HG03460 (cell line): ENCODE measurements around the gene UGT1A7.

Experiments
- ATAC-seq: cut with Tn5 transposase; IDR thresholded peaks from one replicate; pipeline ENCODE4 v1.9.1; 2021; ENCODE audit not compliant: unreplicated experiment

UGT1A7 gene

DNA sequence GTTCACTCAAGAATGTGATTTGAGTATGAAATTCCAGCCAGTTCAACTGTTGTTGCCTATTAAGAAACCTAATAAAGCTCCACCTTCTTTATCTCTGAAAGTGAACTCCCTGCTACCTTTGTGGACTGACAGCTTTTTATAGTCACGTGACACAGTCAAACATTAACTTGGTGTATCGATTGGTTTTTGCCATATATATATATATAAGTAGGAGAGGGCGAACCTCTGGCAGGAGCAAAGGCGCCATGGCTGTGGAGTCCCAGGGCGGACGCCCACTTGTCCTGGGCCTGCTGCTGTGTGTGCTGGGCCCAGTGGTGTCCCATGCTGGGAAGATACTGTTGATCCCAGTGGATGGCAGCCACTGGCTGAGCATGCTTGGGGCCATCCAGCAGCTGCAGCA lies 78.3 kb downstream of the UGT1A7 start, which contains the start of gene UGT1A1:
Gene UGT1A1 (plus strand): TSS at position 228 of the 400 bp plus-strand sequence. CDS start 18 bp downstream, at position 246.
- ATAC-seq: no peak

DNA sequence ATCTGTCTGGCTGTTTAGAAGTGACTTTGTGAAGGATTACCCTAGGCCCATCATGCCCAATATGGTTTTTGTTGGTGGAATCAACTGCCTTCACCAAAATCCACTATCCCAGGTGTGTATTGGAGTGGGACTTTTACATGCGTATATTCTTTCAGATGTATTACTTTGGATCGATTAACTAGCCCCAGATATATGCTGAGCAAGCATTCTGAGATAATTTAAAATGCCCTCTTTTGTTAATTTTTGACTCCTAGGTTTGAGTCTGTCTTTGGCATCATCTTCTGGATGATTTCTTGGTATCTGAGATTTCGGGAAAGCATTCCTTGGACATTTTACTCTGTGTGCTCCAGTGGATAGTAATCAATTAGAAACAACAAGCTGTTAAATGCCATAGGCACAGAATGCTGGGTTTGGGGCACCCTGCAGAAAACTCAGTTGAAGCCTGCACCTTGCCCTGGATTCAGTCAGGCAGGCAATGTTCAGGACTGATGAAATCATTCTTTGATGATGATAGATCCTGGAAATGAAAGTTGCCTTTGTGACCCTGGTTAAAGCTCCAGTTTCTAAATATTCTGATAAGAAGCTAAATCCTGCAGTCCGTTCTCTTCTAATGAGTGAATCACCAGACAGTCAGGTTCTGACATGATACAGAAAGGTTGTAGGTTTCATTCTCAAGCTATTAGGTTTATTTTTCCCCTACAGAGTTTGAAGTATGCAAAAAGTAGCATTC lies 79.5 kb downstream of the UGT1A7 start:
- ATAC-seq: no peak

GRCh38 chr2:233764264-233764663 lies 82.6 kb downstream of the UGT1A7 start:
- no peak for ATAC-seq

GRCh38 chr2:233764761-233765160 lies 83.1 kb downstream of the UGT1A7 start:
- ATAC-seq: no peak

DNA sequence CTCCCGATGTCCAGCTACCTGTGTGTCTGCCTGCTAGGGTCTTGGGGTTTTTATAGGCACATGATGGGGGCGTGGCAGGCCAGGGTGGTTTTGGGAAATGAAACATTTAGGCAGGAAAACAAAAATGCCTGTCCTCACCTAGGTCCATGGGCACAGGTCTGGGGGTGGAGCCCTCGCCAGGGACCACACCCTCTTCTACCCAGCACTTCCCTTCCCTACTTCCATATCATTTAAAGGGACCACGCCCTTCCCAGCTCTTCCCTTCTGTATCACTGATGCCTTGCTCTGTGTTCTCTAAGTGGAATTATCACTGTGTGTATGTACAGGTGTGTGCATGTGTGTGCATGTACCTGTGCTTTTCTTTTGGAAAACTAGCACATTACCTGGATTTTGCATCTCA lies 84.7 kb downstream of the UGT1A7 start:
- ATAC-seq: no peak

DNA sequence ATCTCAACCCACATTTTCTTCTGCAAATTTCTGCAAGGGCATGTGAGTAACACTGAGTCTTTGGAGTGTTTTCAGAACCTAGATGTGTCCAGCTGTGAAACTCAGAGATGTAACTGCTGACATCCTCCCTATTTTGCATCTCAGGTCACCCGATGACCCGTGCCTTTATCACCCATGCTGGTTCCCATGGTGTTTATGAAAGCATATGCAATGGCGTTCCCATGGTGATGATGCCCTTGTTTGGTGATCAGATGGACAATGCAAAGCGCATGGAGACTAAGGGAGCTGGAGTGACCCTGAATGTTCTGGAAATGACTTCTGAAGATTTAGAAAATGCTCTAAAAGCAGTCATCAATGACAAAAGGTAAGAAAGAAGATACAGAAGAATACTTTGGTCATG lies 86.4 kb downstream of the UGT1A7 start:
- ATAC-seq: no peak

DNA sequence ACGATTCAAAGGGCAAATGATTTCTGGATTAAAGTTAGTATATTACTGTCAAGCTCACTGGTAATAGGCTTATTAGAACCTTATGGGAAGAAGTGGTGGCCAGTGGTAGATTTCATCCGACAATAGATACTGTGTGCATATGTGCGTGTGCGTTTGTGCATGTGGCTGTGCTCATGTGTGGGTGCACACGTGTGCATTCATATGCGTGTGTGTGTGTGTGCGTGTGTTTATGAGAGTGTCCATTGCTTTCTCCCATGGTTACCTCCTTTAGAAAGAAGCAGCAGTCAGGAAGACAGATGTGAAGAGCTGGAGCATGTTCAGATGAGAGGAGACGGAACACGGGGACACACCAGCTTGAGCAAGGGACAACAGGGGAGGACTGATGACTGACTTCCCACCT lies 87.6 kb downstream of the UGT1A7 start:
- ATAC-seq: no peak

- no peak for ATAC-seq
These were observed 90.5 kb downstream of the UGT1A7 start for GRCh38 chr2:233772153-233772552.

- no peak for ATAC-seq
These were observed 90.9 kb downstream of the UGT1A7 start for GRCh38 chr2:233772583-233772982.

GRCh38 chr2:233773854-233774253 lies 92.2 kb downstream of the UGT1A7 start:
- ATAC-seq: no peak

- no peak for ATAC-seq
These were observed 93.7 kb downstream of the UGT1A7 start for GRCh38 chr2:233775414-233775813.

DNA sequence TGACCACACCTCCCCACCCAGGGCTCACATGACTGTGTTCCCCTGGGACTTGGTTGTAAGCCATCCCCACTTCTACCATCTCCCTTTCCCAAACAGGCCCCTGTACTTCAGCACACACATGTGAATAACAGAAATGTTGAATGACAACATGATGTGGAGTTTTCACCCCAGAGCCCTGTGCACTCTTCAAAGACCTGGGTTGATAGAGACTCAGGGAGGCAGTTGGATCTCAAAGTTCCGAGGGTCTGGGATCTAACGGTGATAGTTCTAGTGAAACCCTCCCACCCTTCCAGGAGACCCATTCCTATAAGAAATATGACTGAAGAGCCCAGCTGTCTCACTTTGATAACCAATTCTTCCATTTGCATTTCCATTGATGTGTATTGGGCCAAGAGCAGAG lies 96.3 kb downstream of the UGT1A7 start, which contains the start of gene MROH2A:
Gene MROH2A (plus strand): TSS at position 301 of the 400 bp plus-strand sequence. CDS start 1,029 bp downstream, outside the sequence.
- ATAC-seq: no peak

DNA sequence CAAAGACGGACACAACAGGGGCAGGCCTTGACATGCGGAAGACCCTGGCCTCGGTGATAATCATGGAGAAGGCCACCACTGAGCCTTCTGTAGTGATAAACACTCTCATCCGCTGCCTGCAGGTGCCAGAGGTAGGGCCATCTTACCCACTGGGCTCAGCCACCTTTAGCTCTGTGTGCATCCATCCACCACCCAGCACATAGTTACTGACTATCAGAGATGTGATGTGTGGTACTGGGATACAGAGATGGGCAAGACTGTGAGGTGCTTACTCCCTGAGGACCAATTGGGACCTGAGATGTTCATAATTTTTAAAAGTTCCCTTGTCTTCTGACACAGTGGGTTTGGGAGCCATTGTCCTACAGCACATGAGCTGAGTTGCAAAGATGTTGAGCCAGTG lies 98.0 kb downstream of the UGT1A7 start:
- no peak for ATAC-seq

GRCh38 chr2:233780771-233781170 lies 99.1 kb downstream of the UGT1A7 start:
- no peak for ATAC-seq

- no peak for ATAC-seq
These were observed 107.9 kb downstream of the UGT1A7 start for GRCh38 chr2:233789554-233789953.

- ATAC-seq: no peak
These were observed 109.6 kb downstream of the UGT1A7 start for GRCh38 chr2:233791151-233791882.

DNA sequence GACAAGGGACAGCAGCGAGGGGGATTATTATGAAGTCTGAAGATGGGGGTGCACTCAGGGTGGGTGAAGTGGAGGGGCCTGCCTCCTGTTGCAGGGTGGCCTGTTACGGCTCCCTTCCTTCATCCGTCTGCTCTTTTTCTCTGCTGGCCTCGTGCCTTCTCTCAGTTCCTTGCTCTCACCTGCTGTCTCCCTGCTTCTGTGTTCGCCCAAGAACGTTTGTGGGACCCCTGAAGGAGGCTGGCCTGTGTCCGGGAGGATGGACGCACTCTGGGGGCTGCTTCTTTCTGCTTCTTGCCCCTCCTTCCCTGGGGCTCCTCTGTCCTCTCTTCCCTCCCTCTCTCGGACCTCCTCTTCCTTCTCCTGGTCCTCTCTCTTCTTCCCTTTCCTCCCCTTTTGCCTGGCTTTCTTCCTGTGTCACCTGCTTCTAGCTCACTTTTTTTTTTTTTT lies 110.2 kb downstream of the UGT1A7 start:
- no peak for ATAC-seq

GRCh38 chr2:233792720-233793119 lies 111.0 kb downstream of the UGT1A7 start:
- no peak for ATAC-seq

- no peak for ATAC-seq
These were observed 111.9 kb downstream of the UGT1A7 start for GRCh38 chr2:233793465-233794127.

DNA sequence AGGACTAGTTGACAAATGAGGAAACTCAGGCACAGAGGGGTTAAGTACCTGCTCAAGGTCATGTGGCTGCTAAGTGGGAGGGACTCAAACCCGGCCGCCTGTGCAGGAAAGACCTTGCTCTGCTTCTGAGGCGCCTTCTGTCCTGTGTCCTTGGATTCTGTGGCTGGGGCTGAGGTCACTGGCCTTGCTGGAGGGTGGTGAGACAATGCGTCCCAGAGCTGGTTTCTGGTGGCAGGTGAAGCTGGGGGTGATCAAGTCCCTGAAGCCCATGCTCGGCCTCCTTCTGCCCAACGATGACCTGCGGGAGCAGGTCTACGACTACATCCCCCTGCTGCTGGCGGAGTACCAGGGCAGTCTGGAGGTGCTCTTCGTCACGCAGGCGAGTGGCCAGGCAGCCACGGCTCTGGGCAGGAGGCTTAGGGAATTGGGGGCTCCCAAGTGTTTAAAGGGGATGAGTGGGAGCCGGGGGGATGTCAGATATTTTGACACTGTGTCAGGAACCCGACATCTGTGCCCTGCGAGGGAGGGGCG lies 112.5 kb downstream of the UGT1A7 start:
- no peak for ATAC-seq

DNA sequence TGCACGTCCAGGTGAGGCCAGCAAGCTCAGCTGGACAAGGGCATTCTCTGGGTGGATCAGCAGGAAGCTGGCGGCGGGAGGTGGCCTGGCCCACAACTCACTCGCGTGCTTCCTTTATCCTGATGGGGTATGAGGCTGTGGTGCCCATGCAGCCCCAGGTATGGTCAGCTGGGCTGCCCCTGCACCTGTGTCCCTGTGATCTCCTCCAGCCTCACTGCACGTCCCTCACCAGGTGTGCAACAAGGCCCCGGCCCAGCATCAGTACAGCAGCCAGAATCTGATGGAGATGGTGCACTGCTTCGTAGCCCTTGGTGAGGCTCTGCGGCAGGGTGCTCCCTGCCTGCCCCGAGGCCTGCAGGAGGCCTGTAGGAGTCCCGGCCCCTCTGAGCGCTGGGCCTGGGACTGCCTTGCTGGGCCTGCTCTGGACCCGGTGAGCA lies 114.1 kb downstream of the UGT1A7 start:
- no peak for ATAC-seq
